Coronary artery (tissue), 2 donors: ENCODE results near the gene IP6K1.
A peak's percentile ranks its signal among the peaks of the same experiment; 100 is the strongest.
"Not testable (repeated sequence)": the region's sequence is repeated elsewhere in the genome, so short reads cannot be mapped to it uniquely, and the experiment has no call there.

Experiments
- DNase-seq: peaks from one replicate; pipeline ENCODE4 v3.0.0-alpha.2; 2017; ENCODE audit warnings: low spot score
- H3K27ac ChIP-seq, 2 donors: fragments of 200-600 bp; sonication (generic); one replicate each; pipeline ENCODE4 v1.5.1; 2016 to 2019
- H3K4me3 ChIP-seq: fragments of 200-600 bp; sonication (generic); 2 replicates; pipeline ENCODE4 v1.5.1; 2016; ENCODE audit warnings: mild to moderate bottlenecking, moderate library complexity
- CTCF ChIP-seq: fragments of 200-600 bp; sonication (generic); IDR thresholded peaks from one replicate; pipeline ENCODE4 v1.5.1; 2019; ENCODE audit warnings: antibody characterized with exemption

IP6K1 gene

GRCh38 chr3:49786357-49787181, at the start of gene IP6K1:
Gene IP6K1 (minus strand): TSS chr3:49786542. CDS start chr3:49748040, 38,502 bp downstream.
- peak; percentile 100 for DNase-seq
- H3K27ac ChIP-seq, result peak within 1 kb of the TSS; percentile 91 to 94
- no peak for TF ChIP-seq CTCF
- H3K4me3 ChIP-seq, result peak within 1 kb of the TSS; percentile 91

- Histone ChIP-seq H3K27ac (no peak overlapping the region), H3K4me3 (no peak overlapping the region)
- TF ChIP-seq CTCF, result no peak
- DNase-seq, result no peak
Measured at GRCh38 chr3:49831341-49831740, 45.0 kb upstream of the IP6K1 start.

- no peak overlapping the region for H3K4me3 ChIP-seq
- TF ChIP-seq CTCF, result no peak
- DNase-seq, result no peak
- no peak overlapping the region for H3K27ac ChIP-seq
Measured at GRCh38 chr3:49826016-49826415, 39.7 kb upstream of the IP6K1 start.

GRCh38 chr3:49823131-49823530, 36.8 kb upstream of the IP6K1 start:
- DNase-seq, H3K27ac ChIP-seq, H3K4me3 ChIP-seq: not testable (repeated sequence)

- no peak for TF ChIP-seq CTCF
- DNase-seq, result no peak
- Histone ChIP-seq H3K27ac (peak within 1 kb of the TSS; percentile 67 to 85), H3K4me3 (peak within 1 kb of the TSS; percentile 74)
Measured at GRCh38 chr3:49813497-49814174, 27.3 kb upstream of the IP6K1 start, which contains the start of gene UBA7. Gene UBA7 (minus strand): TSS chr3:49813953. CDS start chr3:49813787, 166 bp downstream.

- H3K4me3 ChIP-seq, result peak overlapping the region; percentile 74
- peak overlapping the region; percentile 67 to 85 for H3K27ac ChIP-seq
- no peak for TF ChIP-seq CTCF
- no peak for DNase-seq
Measured at GRCh38 chr3:49812916-49813496, 26.7 kb upstream of the IP6K1 start.

GRCh38 chr3:49807431-49808114, 21.2 kb upstream of the IP6K1 start:
- Histone ChIP-seq H3K27ac (peak overlapping the region; percentile 13 to 59), H3K4me3 (no peak overlapping the region)
- TF ChIP-seq CTCF, result no peak
- DNase-seq, result no peak
